BLaER1 treated with 17β-estradiol and CSF1 and Interleukin-3, amounts not matched to agents 10 nM and 100 nM (cell line): ENCODE results near the gene MTUS2.
"Not testable (repeated sequence)": the region's sequence is repeated elsewhere in the genome, so short reads cannot be mapped to it uniquely, and the experiment has no call there.

Experiments used
- H3K27ac ChIP-seq, 11 experiments: shearing (Covaris generic); formaldehyde crosslinking; 2 replicates each; pipeline ENCODE4 v1.8.1; 2022
- H3K27me3 ChIP-seq, 11 experiments: shearing (Covaris generic); formaldehyde crosslinking; 2 replicates each; pipeline ENCODE4 v1.8.1; 2022
- H3K36me3 ChIP-seq, 11 experiments: shearing (Covaris generic); formaldehyde crosslinking; 2 replicates each; pipeline ENCODE4 v1.8.1; 2022
- H3K4me1 ChIP-seq, 10 experiments: shearing (Covaris generic); formaldehyde crosslinking; 2 replicates each; pipeline ENCODE4 v1.8.1; 2022
- H3K4me2 ChIP-seq, 11 experiments: shearing (Covaris generic); formaldehyde crosslinking; 2 replicates each; pipeline ENCODE4 v1.8.1; 2022
- H3K4me3 ChIP-seq, 10 experiments: shearing (Covaris generic); formaldehyde crosslinking; 2 replicates each; pipeline ENCODE4 v1.8.1; 2022
- H3K9ac ChIP-seq, 11 experiments: shearing (Covaris generic); formaldehyde crosslinking; 2 replicates each; pipeline ENCODE4 v1.8.1; 2022
- H3K9me3 ChIP-seq, 11 experiments: shearing (Covaris generic); formaldehyde crosslinking; replicated peaks in 1 of 11; 2 replicates each; pipeline ENCODE4 v1.8.1; 2022
- H4K20me1 ChIP-seq, 11 experiments: shearing (Covaris generic); formaldehyde crosslinking; 2 replicates each; pipeline ENCODE4 v1.8.1; 2022
- Cebpa-rat ChIP-seq, 11 experiments: shearing (Covaris generic); IDR thresholded peaks; 2 replicates each; pipeline ENCODE4 v1.8.1; 2022

MTUS2 gene

DNA sequence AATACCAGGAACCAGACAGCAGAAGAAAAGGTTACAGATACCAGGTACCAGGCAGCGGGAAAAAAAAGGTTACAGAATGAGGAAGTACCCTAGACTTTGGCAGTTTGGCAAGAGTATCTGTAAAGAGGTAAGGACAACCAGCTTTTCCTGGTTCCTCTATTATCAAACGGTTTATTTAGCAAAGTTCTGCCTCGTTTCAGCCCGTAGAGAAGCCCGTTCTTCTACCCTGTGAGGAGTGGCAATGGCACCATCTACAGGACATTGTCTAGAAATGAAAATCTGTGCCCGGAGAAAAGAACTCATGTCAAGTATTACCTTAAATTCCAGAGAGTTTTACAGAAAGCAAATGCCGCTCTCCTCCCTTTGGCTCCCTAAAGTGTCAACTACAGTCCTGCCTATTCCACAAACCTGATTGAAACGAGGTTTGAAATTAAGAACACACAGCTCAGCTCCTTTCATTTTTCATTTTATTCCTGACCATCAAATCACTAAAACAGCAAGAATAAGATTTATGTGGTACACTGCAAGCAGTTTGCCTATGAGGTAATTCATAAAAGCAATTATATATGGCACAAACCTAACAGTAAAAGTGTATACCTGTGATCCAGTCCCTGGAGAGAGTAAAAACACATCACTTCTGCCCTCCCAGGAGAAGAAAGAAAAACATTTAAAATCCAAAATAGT, 549.1 kb downstream of the MTUS2 start:
- Histone ChIP-seq H3K27ac (no peak overlapping the region), H3K36me3 (no peaks in the 10 kb centered on the region), H3K9me3 (peaks cover 0 to 8% (median 4%) of the 10 kb centered on the region in 11 experiments; a peak in 7 of 22 replicates), H3K9ac (no peak overlapping the region), H3K27me3 (no peaks in the 10 kb centered on the region), H3K4me3 (no peak overlapping the region), H4K20me1 (no peaks in the 10 kb centered on the region), H3K4me1 (peaks cover 0 to 23% (median 4%) of the 10 kb centered on the region in 10 experiments; a peak in 11 of 20 replicates), H3K4me2 (peak overlapping the region in 3 of 11 experiments; percentile 2 to 31 (median 26); a peak in 4 of 22 replicates)
- no peak for TF ChIP-seq Cebpa-rat (IDR thresholded peaks at IDR 0.05)

DNA sequence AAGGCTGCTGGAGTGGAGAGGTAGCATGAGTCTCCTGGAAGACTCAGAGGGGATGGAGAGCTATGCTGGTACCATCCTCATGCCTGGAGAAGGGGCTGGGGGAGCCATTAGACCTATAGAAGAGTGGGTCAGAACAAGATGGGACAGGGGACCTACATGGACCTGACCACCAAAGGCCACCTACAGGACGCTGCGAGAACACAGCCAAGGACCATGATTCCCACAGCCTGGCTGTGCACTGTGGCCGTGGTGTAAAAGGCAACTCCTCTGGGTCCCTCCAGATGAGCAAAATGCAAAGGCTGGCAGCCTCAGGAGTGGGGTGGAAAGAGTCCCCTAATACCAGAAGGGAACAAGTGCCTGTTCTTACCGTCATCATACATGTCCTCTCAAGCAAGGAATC, 559.1 kb downstream of the MTUS2 start:
- Histone ChIP-seq H3K4me2 (no peak overlapping the region), H3K9ac (no peak overlapping the region), H3K4me3 (no peak overlapping the region), H3K36me3 (no peaks in the 10 kb centered on the region), H3K9me3 (peaks cover 11 to 24% (median 18%) of the 10 kb centered on the region in 11 experiments; a peak in 21 of 22 replicates), H3K27me3 (no peaks in the 10 kb centered on the region), H3K4me1 (peaks cover 0 to 4% (median 3%) of the 10 kb centered on the region in 10 experiments; a peak in 12 of 20 replicates), H3K27ac (no peak overlapping the region), H4K20me1 (no peaks in the 10 kb centered on the region)
- no peak for TF ChIP-seq Cebpa-rat (IDR thresholded peaks at IDR 0.05)

DNA sequence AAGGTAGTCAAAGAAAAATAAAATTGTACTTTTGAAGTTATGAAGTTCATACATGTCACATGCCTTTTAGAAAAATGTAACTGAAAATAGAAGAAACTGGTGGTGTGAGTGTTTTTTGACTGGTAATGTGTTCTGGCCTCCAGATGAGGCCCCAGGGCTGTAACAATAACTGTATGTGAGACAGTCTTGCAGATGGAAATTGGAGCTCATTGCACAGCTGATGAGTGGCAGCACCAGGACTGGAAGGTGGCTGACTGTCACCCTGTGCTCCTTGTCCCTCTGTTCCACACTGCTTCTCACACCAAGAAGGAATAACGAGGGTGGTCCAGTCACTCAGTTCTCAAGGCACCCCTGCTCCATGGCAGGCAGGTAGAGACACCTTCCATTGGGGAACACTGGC, 559.7 kb downstream of the MTUS2 start:
- H3K4me1 ChIP-seq = peaks cover 0 to 10% (median 8%) of the 10 kb centered on the region in 10 experiments; a peak in 12 of 20 replicates
- no peaks in the 10 kb centered on the region for H3K27me3 ChIP-seq
- no peak overlapping the region for H3K4me2 ChIP-seq
- no peaks in the 10 kb centered on the region for H4K20me1 ChIP-seq
- H3K9ac ChIP-seq = no peak overlapping the region
- H3K27ac ChIP-seq = no peak overlapping the region
- H3K9me3 ChIP-seq = peaks cover 11 to 19% (median 14%) of the 10 kb centered on the region in 11 experiments; a peak in 21 of 22 replicates
- no peak for TF ChIP-seq Cebpa-rat (IDR thresholded peaks at IDR 0.05)
- no peak overlapping the region for H3K4me3 ChIP-seq
- no peaks in the 10 kb centered on the region for H3K36me3 ChIP-seq

DNA sequence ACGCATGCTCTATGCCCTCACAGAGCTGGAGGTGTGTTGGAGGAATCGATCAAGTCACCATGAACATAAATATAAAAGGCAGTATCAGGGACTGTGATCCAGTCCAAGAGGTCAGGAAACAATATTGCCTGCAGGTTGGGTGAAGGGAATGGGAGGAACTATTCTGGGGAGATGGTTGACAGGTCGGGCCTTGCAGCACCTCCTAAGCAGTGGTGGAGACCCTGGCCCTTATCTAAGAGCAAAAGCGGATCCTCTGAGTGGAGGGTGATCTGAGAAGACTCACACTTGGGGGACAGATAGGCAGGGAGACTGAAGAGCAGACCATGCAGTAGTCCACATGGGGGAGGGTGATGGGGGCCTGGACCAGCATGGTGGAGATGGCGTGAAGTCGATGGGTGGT, 561.9 kb downstream of the MTUS2 start:
- TF ChIP-seq Cebpa-rat (IDR thresholded peaks at IDR 0.05) = no peak
- H3K4me3 ChIP-seq = no peak overlapping the region
- no peak overlapping the region for H3K4me2 ChIP-seq
- no peaks in the 10 kb centered on the region for H3K36me3 ChIP-seq
- no peaks in the 10 kb centered on the region for H3K27me3 ChIP-seq
- H3K4me1 ChIP-seq = peaks cover 0 to 14% (median 10%) of the 10 kb centered on the region in 10 experiments; a peak in 12 of 20 replicates
- peaks cover 11 to 19% (median 14%) of the 10 kb centered on the region in 11 experiments; a peak in 21 of 22 replicates for H3K9me3 ChIP-seq
- no peaks in the 10 kb centered on the region for H4K20me1 ChIP-seq
- no peak overlapping the region for H3K9ac ChIP-seq
- no peak overlapping the region for H3K27ac ChIP-seq

DNA sequence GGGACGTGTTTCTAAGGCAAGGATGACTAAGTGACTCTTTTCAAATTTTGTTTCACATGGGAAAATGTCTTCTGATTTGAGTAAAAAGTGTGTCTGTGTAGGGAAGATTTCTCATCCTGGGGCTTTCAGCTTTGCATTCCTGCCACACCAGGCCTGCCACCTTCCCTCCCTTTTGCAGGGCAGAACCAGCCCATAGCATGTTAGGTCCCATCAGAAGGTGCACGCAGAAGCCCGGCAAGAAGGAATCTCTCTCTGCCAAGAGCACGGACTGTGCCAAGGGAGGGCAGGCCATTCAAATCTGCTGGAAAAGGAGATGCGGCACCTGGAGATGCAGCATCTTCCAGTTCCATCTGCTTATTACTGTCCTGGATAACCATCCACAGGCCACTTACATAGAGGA, 563.3 kb downstream of the MTUS2 start:
- no peak for TF ChIP-seq Cebpa-rat (IDR thresholded peaks at IDR 0.05)
- Histone ChIP-seq H3K27ac (no peak overlapping the region), H3K9ac (no peak overlapping the region), H4K20me1 (no peaks in the 10 kb centered on the region), H3K4me1 (peaks cover 0 to 14% (median 10%) of the 10 kb centered on the region in 10 experiments; a peak in 12 of 20 replicates), H3K36me3 (no peaks in the 10 kb centered on the region), H3K4me2 (no peak overlapping the region), H3K27me3 (no peaks in the 10 kb centered on the region), H3K4me3 (no peak overlapping the region), H3K9me3 (peaks cover 10 to 15% (median 12%) of the 10 kb centered on the region in 11 experiments; a peak in 21 of 22 replicates)

DNA sequence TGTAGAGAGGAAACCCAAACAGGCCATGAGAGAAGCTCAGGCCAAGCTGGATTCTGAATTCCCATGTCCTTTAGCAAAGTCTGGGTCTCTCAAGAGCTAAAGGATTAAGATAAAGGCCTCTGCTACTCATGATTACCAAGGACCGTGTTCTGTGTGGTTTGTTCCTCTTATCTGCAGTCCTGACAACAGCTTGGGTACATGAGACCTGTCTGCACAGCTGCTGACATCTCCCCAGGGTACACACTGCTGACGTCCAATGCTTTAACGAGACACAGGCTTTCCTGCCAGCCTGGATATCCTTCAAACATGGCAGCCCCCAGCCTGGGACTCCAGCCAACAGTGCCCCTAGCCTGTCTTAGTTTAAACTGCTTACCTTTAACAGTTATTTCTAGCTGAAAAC, 564.3 kb downstream of the MTUS2 start:
- Histone ChIP-seq H3K27me3 (no peaks in the 10 kb centered on the region), H3K9me3 (peaks cover under 1 to 5% (median 2%) of the 10 kb centered on the region in 11 experiments; a peak in 18 of 22 replicates), H3K4me2 (peak overlapping the region in 6 of 11 experiments; percentile 14 to 50 (median 38); a peak in 11 of 22 replicates), H3K4me3 (no peak overlapping the region), H4K20me1 (no peaks in the 10 kb centered on the region), H3K36me3 (no peaks in the 10 kb centered on the region), H3K4me1 (peaks cover 0 to 14% (median 10%) of the 10 kb centered on the region in 10 experiments; a peak in 12 of 20 replicates), H3K9ac (no peak overlapping the region), H3K27ac (no peak overlapping the region)
- no peak for TF ChIP-seq Cebpa-rat (IDR thresholded peaks at IDR 0.05)

DNA sequence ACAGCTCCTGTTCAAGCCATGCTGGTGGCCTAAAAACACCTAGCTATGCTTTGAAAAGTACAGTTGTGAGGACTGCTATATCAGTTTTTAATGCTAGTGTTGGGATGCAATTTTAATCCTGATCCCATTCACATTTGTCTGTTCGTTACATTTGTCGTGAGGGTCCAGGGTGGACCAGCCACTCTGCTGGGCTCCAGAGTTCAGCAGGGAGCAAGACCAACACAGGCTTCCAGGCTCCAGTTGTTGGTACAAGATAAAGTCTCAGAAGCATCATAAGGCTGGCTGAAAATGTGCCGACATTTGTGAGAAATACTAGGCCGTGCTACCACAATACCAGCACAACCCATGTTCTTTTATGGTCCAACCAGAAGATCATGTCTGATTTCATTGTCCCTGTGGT, 564.7 kb downstream of the MTUS2 start:
- peaks cover 0 to 14% (median 10%) of the 10 kb centered on the region in 10 experiments; a peak in 12 of 20 replicates for H3K4me1 ChIP-seq
- H3K4me2 ChIP-seq = peak overlapping the region in 6 of 11 experiments; percentile 14 to 50 (median 38); a peak in 10 of 22 replicates
- no peak overlapping the region for H3K9ac ChIP-seq
- H4K20me1 ChIP-seq = no peaks in the 10 kb centered on the region
- peaks cover 0 to 3% (median 0%) of the 10 kb centered on the region in 11 experiments; a peak in 4 of 22 replicates for H3K9me3 ChIP-seq
- no peaks in the 10 kb centered on the region for H3K36me3 ChIP-seq
- no peaks in the 10 kb centered on the region for H3K27me3 ChIP-seq
- TF ChIP-seq Cebpa-rat (IDR thresholded peaks at IDR 0.05) = no peak
- no peak overlapping the region for H3K4me3 ChIP-seq
- no peak overlapping the region for H3K27ac ChIP-seq

DNA sequence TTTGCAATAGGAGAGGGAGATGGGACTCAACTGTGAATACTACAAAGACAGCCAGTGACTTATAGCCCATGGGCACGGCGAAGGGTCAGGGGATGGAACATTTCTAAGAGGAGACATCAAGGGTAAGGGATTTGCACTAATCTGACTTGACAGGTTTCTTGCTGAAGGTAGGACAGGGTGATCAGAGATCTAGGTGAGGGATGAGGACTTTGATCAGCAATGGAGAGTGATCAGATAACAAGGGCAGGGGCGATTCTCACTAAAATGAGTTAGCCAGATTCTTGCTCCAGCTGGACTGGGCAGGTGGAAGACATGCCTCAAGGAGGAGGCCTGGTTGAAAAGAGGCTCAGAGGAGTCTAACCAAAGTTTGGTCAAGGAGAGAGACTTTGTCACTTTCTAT, 566.1 kb downstream of the MTUS2 start:
- no peak for TF ChIP-seq Cebpa-rat (IDR thresholded peaks at IDR 0.05)
- H3K9me3 ChIP-seq = no peaks in the 10 kb centered on the region
- no peaks in the 10 kb centered on the region for H4K20me1 ChIP-seq
- H3K27ac ChIP-seq = no peak overlapping the region
- no peaks in the 10 kb centered on the region for H3K27me3 ChIP-seq
- no peaks in the 10 kb centered on the region for H3K36me3 ChIP-seq
- no peak overlapping the region for H3K4me2 ChIP-seq
- H3K9ac ChIP-seq = no peak overlapping the region
- H3K4me1 ChIP-seq = peaks cover 0 to 14% (median 10%) of the 10 kb centered on the region in 10 experiments; a peak in 12 of 20 replicates
- H3K4me3 ChIP-seq = no peak overlapping the region

DNA sequence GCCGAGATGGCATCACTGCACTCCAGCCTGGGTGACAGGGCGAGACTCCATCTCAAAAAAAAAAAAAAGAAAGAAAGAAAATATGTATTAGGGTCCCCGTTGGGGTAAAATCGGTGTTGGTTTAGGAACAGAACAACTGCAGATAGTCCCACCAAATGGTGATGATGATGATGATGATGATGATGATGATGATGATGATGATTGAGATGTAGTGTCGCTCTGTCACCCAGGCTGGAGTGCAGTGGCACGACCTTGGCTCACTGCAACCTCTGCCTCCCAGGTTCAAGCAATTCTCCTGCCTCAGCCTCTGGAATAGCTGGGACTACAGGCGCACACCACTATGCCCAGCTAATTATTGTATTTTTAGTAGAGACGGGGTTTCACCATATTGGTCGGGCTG, 570.5 kb downstream of the MTUS2 start:
- not testable (repeated sequence) for H3K36me3 ChIP-seq, H3K27me3 ChIP-seq, H3K4me1 ChIP-seq, H3K4me2 ChIP-seq, H3K27ac ChIP-seq, H3K4me3 ChIP-seq, H3K9me3 ChIP-seq, H4K20me1 ChIP-seq, H3K9ac ChIP-seq

DNA sequence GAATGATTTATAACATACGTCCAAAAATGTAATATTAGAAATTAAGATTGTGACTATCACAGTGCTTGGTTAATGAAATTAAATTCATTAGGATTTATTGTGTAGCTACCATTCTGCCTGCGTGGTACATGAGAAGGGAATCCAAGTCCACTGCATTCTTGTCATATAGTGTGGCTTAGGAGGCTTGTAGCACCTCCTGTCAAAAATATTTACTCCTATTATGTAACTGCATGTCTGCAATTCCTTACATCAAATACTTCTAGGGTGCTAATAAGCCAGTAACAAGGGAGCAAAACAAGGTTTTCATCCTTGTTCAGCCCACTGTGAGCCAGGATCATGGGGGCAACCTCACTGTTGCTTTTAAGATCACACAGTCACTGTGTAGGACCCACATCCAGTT, 576.3 kb downstream of the MTUS2 start:
- no peaks in the 10 kb centered on the region for H4K20me1 ChIP-seq
- H3K4me2 ChIP-seq = no peak overlapping the region
- no peaks in the 10 kb centered on the region for H3K36me3 ChIP-seq
- H3K27ac ChIP-seq = no peak overlapping the region
- H3K9me3 ChIP-seq = no peaks in the 10 kb centered on the region
- H3K9ac ChIP-seq = no peak overlapping the region
- H3K27me3 ChIP-seq = no peaks in the 10 kb centered on the region
- no peak overlapping the region for H3K4me3 ChIP-seq
- no peak for TF ChIP-seq Cebpa-rat (IDR thresholded peaks at IDR 0.05)
- H3K4me1 ChIP-seq = no peaks in the 10 kb centered on the region
